Measurements from ENCODE around the gene TTC22.

TTC22 gene

GRCh38 chr1:54745274-54745673 lies 55.8 kb downstream of the TTC22 start:
- no peak for DNase-seq

GRCh38 chr1:54744696-54745095 lies 56.4 kb downstream of the TTC22 start:
- DNase-seq: no peak

GRCh38 chr1:54743416-54744226 lies 57.5 kb downstream of the TTC22 start:
- no peak for DNase-seq

- DNase-seq: no peak
These were observed 58.8 kb downstream of the TTC22 start for GRCh38 chr1:54742282-54742681.

GRCh38 chr1:54741531-54741930 lies 59.6 kb downstream of the TTC22 start:
- no peak for DNase-seq

- no peak for DNase-seq
These were observed 62.9 kb downstream of the TTC22 start for GRCh38 chr1:54738244-54738643.

GRCh38 chr1:54736685-54737084 lies 64.4 kb downstream of the TTC22 start:
- DNase-seq: no peak
